HepG2 (cell line): ENCODE measurements around the gene ARL5B. TPM values are rescaled to one million over a fixed set of nuclear protein-coding genes. Genes with fewer than 3 reads are reported as not detected.
A peak's percentile ranks its signal among the peaks of the same experiment; 100 is the strongest.

ENCODE experiments used
- AHR ChIP-seq: IDR thresholded peaks from 2 replicates; pipeline ENCODE4 v1.6.1; 2018; ENCODE audit warnings: missing genetic modification reagents, missing compliant biosample characterization
- BRCA1 ChIP-seq: sonication (generic); formaldehyde crosslinking; IDR thresholded peaks from 2 replicates; pipeline ENCODE4 v1.4.0; 2020; ENCODE audit warnings: missing genetic modification reagents
- DNMT3B ChIP-seq: conservative IDR thresholded peaks from 2 replicates; pipeline ENCODE4 v1.6.1; 2016; ENCODE audit warnings: missing biosample characterization, control low read depth
- FOXJ3 ChIP-seq: sonication (generic); formaldehyde crosslinking; IDR thresholded peaks from 2 replicates; pipeline ENCODE4 v1.4.0; 2020; ENCODE audit warnings: missing genetic modification reagents, mild to moderate bottlenecking, borderline replicate concordance
- HOXA5 ChIP-seq: sonication (generic); formaldehyde crosslinking; IDR thresholded peaks from 2 replicates; pipeline ENCODE4 v1.4.0; 2020; ENCODE audit warnings: missing genetic modification reagents
- KDM4B ChIP-seq: sonication (generic); formaldehyde crosslinking; IDR thresholded peaks from 2 replicates; pipeline ENCODE4 v1.4.0; 2020; ENCODE audit warnings: missing genetic modification reagents
- MEIS1 ChIP-seq: sonication (generic); formaldehyde crosslinking; IDR thresholded peaks from 2 replicates; pipeline ENCODE4 v1.9.0; 2021; ENCODE audit warnings: mild to moderate bottlenecking, missing genetic modification reagents, moderate library complexity, borderline replicate concordance
- MIER3 ChIP-seq: IDR thresholded peaks from 2 replicates; pipeline ENCODE4 v1.6.1; 2016; ENCODE audit warnings: missing compliant biosample characterization, borderline replicate concordance
- PHF21A ChIP-seq: sonication (generic); formaldehyde crosslinking; IDR thresholded peaks from 2 replicates; pipeline ENCODE4 v1.5.0; 2020; ENCODE audit warnings: mild to moderate bottlenecking, missing genetic modification reagents
- PHF5A ChIP-seq: IDR thresholded peaks from one replicate; pipeline ENCODE4 v1.6.1; 2018; ENCODE audit warnings: low read depth, missing genetic modification reagents; ENCODE audit not compliant: unreplicated experiment
- RFX3 ChIP-seq: IDR thresholded peaks from 2 replicates; pipeline ENCODE4 v1.6.1; 2016; ENCODE audit warnings: missing biosample characterization, missing genetic modification reagents
- SP140L ChIP-seq: sonication (generic); formaldehyde crosslinking; IDR thresholded peaks from 2 replicates; pipeline ENCODE4 v1.4.0; 2020; ENCODE audit warnings: missing genetic modification reagents, borderline replicate concordance
- TAF1 ChIP-seq: sonication (generic); formaldehyde crosslinking; IDR thresholded peaks from 2 replicates; pipeline ENCODE4 v1.4.0; 2020; ENCODE audit warnings: missing genetic modification reagents
- U2AF1 ChIP-seq: fragments of 200-400 bp; formaldehyde crosslinking; optimal IDR thresholded peaks from 2 replicates; pipeline ENCODE3; 2017; ENCODE audit warnings: mild to moderate bottlenecking, low read depth, low read length
- ZFP37 ChIP-seq: sonication (generic); formaldehyde crosslinking; IDR thresholded peaks from 2 replicates; pipeline ENCODE4 v1.4.0; 2020; ENCODE audit warnings: missing genetic modification reagents, borderline replicate concordance
- ZNF768 ChIP-seq: sonication (generic); formaldehyde crosslinking; IDR thresholded peaks from 2 replicates; pipeline ENCODE4 v1.4.0; 2020; ENCODE audit warnings: missing genetic modification reagents
- polyA plus RNA-seq, 8 experiments: library from polyadenylated mRNA; depleted of rRNA in 3 of 8; stranded (reverse) in 7 of 8; unstranded in 1 of 8; fragments of >200 nt; fragmentation: Illumina TruSeq in 4 of 8; extraction: Trizol in 4 of 8; gene quantifications; 2 replicates each; pipeline versions ENCODE4 v1.2.1 to v1.2.3, GENCODE V29; 2011 to 2016; ENCODE audit warnings: low read depth in 4 of 8, missing spikeins in 1 of 8, mixed read lengths in 1 of 8; ENCODE audit not compliant: insufficient read depth in 1 of 8
- total RNA-seq, 5 experiments: library from RNA; depleted of rRNA; stranded (reverse); fragments of >200 nt; fragmentation: Illumina TruSeq; extraction: Trizol; gene quantifications; 2 replicates each; pipeline ENCODE4 v1.2.3, GENCODE V29; 2016; ENCODE audit warnings: low read depth in 1 of 5
- TF ChIP-seq, protein P1 (sequence below): sonication (generic); formaldehyde crosslinking; IDR thresholded peaks from 2 replicates; pipeline ENCODE4 v1.5.0; 2020; ENCODE audit warnings: mild to moderate bottlenecking, missing genetic modification reagents
- TF ChIP-seq, protein P2 (sequence below), 2 experiments: sonication (generic) in 1 of 2; formaldehyde crosslinking in 1 of 2; IDR thresholded peaks; 2 replicates each; pipeline versions ENCODE4 v1.4.0 to v1.6.1; 2016 to 2020; ENCODE audit warnings: borderline replicate concordance in 1 of 2, low read depth in 1 of 2, mild to moderate bottlenecking in 1 of 2, missing genetic modification reagents in 1 of 2
- TF ChIP-seq, protein P3 (sequence below): sonication (generic); formaldehyde crosslinking; IDR thresholded peaks from 2 replicates; pipeline ENCODE4 v1.5.1; 2020; ENCODE audit warnings: missing genetic modification reagents, mild to moderate bottlenecking, borderline replicate concordance

The ARL5B gene
- total and polyA plus RNA-seq, 2 of the 13 experiments (the other 11 are each of a cell fraction or from before 2014, with no cell fraction given): 26.6 to 32.7 TPM

DNA sequence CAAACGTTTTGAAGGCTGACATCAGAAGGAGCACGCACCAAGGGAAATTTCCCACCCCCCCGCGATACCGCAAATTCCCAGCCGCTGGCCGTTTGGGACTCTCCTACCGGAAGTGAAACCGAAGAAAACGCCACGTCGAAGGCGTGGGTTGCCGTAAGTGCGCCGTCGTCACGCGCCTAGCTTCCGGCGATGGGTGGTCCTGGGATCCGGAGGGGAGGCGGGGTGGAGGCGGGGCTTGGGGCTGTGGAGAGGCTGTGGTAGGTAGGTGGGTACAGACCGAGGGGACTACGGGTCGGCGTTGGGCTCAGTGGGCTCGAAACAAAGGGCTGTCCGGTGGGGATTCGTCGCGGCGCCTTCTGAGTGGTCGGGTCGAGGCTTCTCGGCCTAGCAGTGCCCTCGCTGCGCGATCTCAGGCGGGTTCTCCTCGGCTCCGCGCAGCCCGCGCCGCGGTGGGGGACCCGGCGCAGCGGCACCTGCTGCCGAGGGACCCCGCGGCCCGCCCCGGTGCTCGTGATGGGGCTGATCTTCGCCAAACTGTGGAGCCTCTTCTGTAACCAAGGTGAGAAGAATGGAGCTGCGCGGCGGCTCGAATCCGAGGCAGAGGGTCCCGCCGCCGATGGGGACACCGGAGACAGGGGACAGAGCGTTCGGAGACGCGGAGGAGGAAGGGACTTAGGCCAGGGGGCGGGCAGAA, at the start of gene ARL5B (continued):
- no peak for TF ChIP-seq PHF5A (CRISPR knock-in tag)
- TF ChIP-seq, protein P1, sequence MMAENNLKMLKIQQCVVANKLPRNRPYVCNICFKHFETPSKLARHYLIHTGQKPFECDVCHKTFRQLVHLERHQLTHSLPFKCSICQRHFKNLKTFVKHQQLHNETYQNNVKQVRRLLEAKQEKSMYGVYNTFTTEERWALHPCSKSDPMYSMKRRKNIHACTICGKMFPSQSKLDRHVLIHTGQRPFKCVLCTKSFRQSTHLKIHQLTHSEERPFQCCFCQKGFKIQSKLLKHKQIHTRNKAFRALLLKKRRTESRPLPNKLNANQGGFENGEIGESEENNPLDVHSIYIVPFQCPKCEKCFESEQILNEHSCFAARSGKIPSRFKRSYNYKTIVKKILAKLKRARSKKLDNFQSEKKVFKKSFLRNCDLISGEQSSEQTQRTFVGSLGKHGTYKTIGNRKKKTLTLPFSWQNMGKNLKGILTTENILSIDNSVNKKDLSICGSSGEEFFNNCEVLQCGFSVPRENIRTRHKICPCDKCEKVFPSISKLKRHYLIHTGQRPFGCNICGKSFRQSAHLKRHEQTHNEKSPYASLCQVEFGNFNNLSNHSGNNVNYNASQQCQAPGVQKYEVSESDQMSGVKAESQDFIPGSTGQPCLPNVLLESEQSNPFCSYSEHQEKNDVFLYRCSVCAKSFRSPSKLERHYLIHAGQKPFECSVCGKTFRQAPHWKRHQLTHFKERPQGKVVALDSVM (CRISPR knock-in tag): no peak; the same call in 1 of the 2 replicates
- peak; percentile 78 for TF ChIP-seq TAF1 (CRISPR knock-in tag)
- TF ChIP-seq FOXJ3 (CRISPR knock-in tag): no peak
- TF ChIP-seq, protein P2, sequence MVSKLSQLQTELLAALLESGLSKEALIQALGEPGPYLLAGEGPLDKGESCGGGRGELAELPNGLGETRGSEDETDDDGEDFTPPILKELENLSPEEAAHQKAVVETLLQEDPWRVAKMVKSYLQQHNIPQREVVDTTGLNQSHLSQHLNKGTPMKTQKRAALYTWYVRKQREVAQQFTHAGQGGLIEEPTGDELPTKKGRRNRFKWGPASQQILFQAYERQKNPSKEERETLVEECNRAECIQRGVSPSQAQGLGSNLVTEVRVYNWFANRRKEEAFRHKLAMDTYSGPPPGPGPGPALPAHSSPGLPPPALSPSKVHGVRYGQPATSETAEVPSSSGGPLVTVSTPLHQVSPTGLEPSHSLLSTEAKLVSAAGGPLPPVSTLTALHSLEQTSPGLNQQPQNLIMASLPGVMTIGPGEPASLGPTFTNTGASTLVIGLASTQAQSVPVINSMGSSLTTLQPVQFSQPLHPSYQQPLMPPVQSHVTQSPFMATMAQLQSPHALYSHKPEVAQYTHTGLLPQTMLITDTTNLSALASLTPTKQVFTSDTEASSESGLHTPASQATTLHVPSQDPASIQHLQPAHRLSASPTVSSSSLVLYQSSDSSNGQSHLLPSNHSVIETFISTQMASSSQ (IDR thresholded peaks at IDR 0.05; ENCODE audit: low read depth): peak; percentile 23; the same call in 1 of the 2 replicates
- TF ChIP-seq, protein P2 (CRISPR knock-in tag; IDR thresholded peaks at IDR 0.05; ENCODE audit: borderline replicate concordance): 0 out of 2 replicates have a peak, but pooled peaks have one; percentile 50
- TF ChIP-seq RFX3 (CRISPR knock-in tag): no peak
- peak; percentile 34; the same call in 1 of the 2 replicates for TF ChIP-seq BRCA1 (CRISPR knock-in tag)
- TF ChIP-seq, protein P3, sequence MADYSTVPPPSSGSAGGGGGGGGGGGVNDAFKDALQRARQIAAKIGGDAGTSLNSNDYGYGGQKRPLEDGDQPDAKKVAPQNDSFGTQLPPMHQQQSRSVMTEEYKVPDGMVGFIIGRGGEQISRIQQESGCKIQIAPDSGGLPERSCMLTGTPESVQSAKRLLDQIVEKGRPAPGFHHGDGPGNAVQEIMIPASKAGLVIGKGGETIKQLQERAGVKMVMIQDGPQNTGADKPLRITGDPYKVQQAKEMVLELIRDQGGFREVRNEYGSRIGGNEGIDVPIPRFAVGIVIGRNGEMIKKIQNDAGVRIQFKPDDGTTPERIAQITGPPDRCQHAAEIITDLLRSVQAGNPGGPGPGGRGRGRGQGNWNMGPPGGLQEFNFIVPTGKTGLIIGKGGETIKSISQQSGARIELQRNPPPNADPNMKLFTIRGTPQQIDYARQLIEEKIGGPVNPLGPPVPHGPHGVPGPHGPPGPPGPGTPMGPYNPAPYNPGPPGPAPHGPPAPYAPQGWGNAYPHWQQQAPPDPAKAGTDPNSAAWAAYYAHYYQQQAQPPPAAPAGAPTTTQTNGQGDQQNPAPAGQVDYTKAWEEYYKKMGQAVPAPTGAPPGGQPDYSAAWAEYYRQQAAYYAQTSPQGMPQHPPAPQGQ: no peak
- TF ChIP-seq PHF21A (CRISPR knock-in tag): peak; percentile 76
- TF ChIP-seq ZNF768: peak; percentile 67; the same call in 1 of the 2 replicates
- peak; percentile 60; the same call in 1 of the 2 replicates for TF ChIP-seq ZFP37 (CRISPR knock-in tag)
- peak; percentile 21; the same call in 1 of the 2 replicates for TF ChIP-seq HOXA5 (CRISPR knock-in tag)
- no peak for TF ChIP-seq AHR (CRISPR knock-in tag)
- TF ChIP-seq MIER3: peak; percentile 76; the same call in 1 of the 2 replicates
- no peak for TF ChIP-seq U2AF1
- TF ChIP-seq KDM4B: 0 out of 2 replicates have a peak, but pooled peaks have one; percentile 61
- no peak for TF ChIP-seq SP140L (CRISPR knock-in tag)
- no peak for TF ChIP-seq DNMT3B
- no peak for TF ChIP-seq MEIS1
